ENCODE data around the gene CLK1.

- no peak for TF ChIP-seq CTCF (IDR thresholded peaks at IDR 0.05)
- no peak for TF ChIP-seq POLR2A (IDR thresholded peaks at IDR 0.05)
Measured at GRCh38 chr2:200814917-200815316, 49.5 kb downstream of the CLK1 start.
